HL-60 (cell line): ENCODE results near the gene KBTBD13.

ENCODE experiments used
- DNase-seq, 2 experiments: peaks; one replicate each; pipeline ENCODE4 v3.0.0-alpha.2; 2010 to 2020; ENCODE audit warnings: low read depth in 1 of 2, low spot score in 1 of 2
- H3K27ac ChIP-seq: fragments of 250-450 bp; sonication (Bioruptor Pico); replicated peaks from 2 replicates; pipeline ENCODE4 v1.5.1; 2020; ENCODE audit warnings: mild to moderate bottlenecking, moderate library complexity
- H3K27me3 ChIP-seq: fragments of 250-450 bp; sonication (Bioruptor Pico); 2 replicates; pipeline ENCODE4 v1.5.1; 2021; ENCODE audit warnings: mild to moderate bottlenecking, moderate library complexity; ENCODE audit not compliant: insufficient read depth, poor library complexity, severe bottlenecking
- H3K4me3 ChIP-seq: replicated peaks from 2 replicates; pipeline ENCODE4 v1.5.1; 2011; ENCODE audit warnings: mild to moderate bottlenecking, control low read depth, low read length; ENCODE audit not compliant: insufficient read depth
- GABPA ChIP-seq: IDR thresholded peaks from 2 replicates; pipeline ENCODE4 v1.6.1; 2012; ENCODE audit warnings: low read depth
- POLR2AphosphoS5 ChIP-seq: IDR thresholded peaks from 2 replicates; pipeline ENCODE4 v1.6.1; 2012; ENCODE audit warnings: low read depth
- SPI1 ChIP-seq: IDR thresholded peaks from 2 replicates; pipeline ENCODE4 v1.6.1; 2012; ENCODE audit warnings: low read depth, mild to moderate bottlenecking, borderline replicate concordance
- TF ChIP-seq, protein P1 (sequence below): IDR thresholded peaks from 2 replicates; pipeline ENCODE4 v1.6.1; 2012; ENCODE audit warnings: low read depth; ENCODE audit not compliant: insufficient replicate concordance
- TF ChIP-seq, protein P2 (sequence below): IDR thresholded peaks from one replicate; pipeline ENCODE4 v1.5.1; 2011; ENCODE audit warnings: low read length, control low read depth, inconsistent platforms; ENCODE audit not compliant: insufficient read depth

The KBTBD13 gene

GRCh38 chr15:65028338-65028737 is 48.2 kb upstream of the KBTBD13 start:
- DNase-seq, result peak in 1 of 2 experiments; percentile 12
- Histone ChIP-seq H3K27me3 (no peaks in the 10 kb centered on the region), H3K4me3 (peak overlapping the region; percentile 94), H3K27ac (no peak overlapping the region)
- no peak for TF ChIP-seq SPI1
- TF ChIP-seq, protein P1, sequence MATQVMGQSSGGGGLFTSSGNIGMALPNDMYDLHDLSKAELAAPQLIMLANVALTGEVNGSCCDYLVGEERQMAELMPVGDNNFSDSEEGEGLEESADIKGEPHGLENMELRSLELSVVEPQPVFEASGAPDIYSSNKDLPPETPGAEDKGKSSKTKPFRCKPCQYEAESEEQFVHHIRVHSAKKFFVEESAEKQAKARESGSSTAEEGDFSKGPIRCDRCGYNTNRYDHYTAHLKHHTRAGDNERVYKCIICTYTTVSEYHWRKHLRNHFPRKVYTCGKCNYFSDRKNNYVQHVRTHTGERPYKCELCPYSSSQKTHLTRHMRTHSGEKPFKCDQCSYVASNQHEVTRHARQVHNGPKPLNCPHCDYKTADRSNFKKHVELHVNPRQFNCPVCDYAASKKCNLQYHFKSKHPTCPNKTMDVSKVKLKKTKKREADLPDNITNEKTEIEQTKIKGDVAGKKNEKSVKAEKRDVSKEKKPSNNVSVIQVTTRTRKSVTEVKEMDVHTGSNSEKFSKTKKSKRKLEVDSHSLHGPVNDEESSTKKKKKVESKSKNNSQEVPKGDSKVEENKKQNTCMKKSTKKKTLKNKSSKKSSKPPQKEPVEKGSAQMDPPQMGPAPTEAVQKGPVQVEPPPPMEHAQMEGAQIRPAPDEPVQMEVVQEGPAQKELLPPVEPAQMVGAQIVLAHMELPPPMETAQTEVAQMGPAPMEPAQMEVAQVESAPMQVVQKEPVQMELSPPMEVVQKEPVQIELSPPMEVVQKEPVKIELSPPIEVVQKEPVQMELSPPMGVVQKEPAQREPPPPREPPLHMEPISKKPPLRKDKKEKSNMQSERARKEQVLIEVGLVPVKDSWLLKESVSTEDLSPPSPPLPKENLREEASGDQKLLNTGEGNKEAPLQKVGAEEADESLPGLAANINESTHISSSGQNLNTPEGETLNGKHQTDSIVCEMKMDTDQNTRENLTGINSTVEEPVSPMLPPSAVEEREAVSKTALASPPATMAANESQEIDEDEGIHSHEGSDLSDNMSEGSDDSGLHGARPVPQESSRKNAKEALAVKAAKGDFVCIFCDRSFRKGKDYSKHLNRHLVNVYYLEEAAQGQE, result no peak
- TF ChIP-seq, protein P2, sequence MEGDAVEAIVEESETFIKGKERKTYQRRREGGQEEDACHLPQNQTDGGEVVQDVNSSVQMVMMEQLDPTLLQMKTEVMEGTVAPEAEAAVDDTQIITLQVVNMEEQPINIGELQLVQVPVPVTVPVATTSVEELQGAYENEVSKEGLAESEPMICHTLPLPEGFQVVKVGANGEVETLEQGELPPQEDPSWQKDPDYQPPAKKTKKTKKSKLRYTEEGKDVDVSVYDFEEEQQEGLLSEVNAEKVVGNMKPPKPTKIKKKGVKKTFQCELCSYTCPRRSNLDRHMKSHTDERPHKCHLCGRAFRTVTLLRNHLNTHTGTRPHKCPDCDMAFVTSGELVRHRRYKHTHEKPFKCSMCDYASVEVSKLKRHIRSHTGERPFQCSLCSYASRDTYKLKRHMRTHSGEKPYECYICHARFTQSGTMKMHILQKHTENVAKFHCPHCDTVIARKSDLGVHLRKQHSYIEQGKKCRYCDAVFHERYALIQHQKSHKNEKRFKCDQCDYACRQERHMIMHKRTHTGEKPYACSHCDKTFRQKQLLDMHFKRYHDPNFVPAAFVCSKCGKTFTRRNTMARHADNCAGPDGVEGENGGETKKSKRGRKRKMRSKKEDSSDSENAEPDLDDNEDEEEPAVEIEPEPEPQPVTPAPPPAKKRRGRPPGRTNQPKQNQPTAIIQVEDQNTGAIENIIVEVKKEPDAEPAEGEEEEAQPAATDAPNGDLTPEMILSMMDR, result no peak
- no peak for TF ChIP-seq POLR2AphosphoS5
- TF ChIP-seq GABPA, result no peak

DNA sequence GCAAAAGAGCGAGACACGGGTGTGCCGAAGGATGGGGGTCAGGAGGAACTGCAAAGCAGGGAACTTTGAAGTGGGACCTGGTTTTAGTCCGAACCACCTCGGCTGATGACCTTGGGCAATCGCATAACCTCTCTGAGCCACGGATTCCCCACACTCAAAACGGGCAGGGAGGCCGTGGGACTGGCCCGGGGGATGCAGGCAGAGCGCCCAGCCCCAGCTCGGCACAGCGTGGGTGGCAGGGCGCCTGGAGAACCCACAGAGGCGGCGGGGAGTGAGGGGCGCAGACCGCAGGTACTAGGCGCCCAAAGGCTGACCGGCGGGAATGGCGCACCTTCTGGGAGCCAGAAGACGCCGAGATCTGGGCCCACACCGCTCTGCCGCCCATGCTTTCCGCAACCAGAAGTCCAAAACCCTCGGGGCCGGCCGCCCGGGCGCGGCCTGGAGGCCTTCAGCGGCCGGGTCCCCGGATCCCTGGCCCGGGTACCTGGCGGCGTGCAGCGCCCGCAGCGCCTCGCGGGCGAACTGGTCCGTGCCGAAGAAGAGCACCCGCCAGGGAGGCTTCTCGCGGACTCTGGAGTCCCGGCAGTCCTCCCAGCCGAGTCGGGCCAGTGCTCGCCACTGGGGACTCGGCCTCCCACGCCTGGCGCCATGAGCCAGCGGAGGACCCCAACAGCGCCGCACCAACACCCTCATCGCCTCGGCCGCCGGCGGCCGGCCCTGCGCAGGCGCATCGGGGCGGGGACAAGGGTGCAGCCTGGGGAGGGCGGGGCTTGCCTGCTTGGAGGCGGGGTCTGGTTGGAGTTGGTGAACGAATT is 47.4 kb upstream of the KBTBD13 start, which contains the start of gene MTFMT:
Gene MTFMT (minus strand): TSS at position 719 of the 815 bp plus-strand sequence. CDS start 26 bp downstream, at position 693.
- Histone ChIP-seq H3K4me3 (peak within 1 kb of the TSS; percentile 94), H3K27ac (peak within 1 kb of the TSS; percentile 36), H3K27me3 (no peaks in the 10 kb centered on the region)
- peak; percentile 81 for TF ChIP-seq POLR2AphosphoS5
- TF ChIP-seq, protein P2, result no peak
- TF ChIP-seq, protein P1, result no peak
- peak; percentile 76 to 90 for DNase-seq

DNA sequence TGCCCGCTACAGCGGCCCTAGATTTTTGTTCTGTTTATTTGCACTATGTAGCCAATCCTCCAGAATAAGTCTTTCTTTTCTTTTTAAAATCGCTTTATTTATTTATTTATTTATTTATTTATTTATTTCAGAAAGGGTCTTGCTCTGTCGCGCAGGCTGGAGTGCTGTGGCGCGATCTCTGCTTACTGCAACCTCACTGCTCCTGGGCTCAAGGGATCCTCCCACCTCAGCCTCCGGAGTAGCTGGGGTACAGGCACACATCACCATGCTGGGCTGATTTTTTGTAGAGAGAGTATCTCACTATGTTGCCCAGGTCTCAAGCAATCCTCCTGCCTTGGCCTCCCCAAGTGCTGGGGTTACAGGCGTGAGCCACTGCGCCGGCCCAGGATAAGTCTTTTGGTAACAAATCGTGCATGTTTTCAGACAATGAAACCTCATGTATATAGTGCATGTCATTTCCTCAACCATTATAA is 46.8 kb upstream of the KBTBD13 start:
- no peak for DNase-seq
- no peak overlapping the region; the same call in 1 of the 2 replicates for H3K4me3 ChIP-seq
- H3K27me3 ChIP-seq, result no peaks in the 10 kb centered on the region
- TF ChIP-seq, protein P2, result no peak
- TF ChIP-seq, protein P1, result no peak
- no peak for TF ChIP-seq GABPA
- TF ChIP-seq SPI1, result no peak
- no peak for TF ChIP-seq POLR2AphosphoS5
- no peak overlapping the region for H3K27ac ChIP-seq
